NCI-H2107 treated with DMSO at 0.1 percent for 48 hours (cell line): Measurements from ENCODE around the gene CELSR2.

Source experiments
- DNase-seq: peaks from one replicate; lab custom pipeline; 2025; ENCODE audit not compliant: unreplicated experiment; lab: John Stamatoyannopoulos, UW

The CELSR2 gene

DNA sequence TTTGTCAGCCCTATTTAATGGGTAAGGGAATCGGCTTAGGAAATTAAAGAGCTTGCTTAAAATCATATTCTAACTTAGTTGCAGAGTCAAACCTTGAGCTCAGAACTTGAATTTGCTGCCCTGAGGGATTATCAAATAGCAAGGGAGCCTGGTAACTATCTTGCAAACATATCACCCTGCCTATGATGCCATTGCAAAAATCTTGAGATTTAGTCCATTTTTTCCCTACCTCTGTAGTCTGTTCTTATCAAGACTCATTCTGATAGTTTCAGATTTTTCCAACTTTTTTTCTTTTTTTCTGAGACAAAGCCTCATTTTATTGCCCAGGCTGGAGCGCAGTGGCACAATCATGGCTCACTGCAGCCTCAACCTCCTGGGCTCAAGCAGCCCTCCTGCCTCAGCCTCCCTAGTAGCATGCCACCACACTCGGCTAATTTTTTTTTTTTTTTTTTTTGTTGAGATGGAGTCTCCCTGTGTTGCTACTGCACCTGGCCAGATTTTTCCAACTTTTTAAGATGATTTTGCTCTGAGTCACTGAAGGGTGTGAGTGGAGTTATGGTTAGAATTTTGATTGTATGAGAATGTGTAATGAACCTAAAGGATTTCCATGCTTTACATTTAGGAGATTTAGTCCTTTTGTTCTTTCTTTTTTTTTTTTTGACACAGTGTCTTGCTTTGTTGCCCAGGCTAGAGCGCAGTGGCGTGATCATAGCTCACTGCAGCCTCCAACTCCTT is 23.5 kb upstream of the CELSR2 start:
- DNase-seq, result no peak

DNA sequence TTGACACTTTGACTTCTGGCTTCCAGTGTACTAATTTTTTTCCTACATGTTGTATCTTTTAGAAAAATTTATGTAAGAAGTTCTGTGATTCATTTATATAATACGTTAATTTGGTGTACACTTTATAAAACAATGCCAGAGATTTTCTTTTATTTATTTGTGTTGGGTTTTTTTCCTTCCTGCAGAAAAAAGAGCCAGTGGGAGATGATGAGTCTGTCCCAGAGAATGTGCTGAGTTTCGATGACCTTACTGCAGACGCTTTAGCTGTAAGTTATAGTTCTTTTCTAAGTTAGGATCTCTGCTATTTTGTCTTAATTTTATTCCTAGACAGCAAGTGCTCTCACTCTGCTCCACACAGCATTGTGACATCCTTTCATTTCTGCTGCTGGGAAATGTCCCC is 21.2 kb upstream of the CELSR2 start:
- no peak for DNase-seq

- DNase-seq, result peak; percentile 90
These were observed 19.7 kb upstream of the CELSR2 start for GRCh38 chr1:109229531-109230127.

- no peak for DNase-seq
These were observed 18.3 kb upstream of the CELSR2 start for GRCh38 chr1:109231066-109231465.

- DNase-seq, result no peak
These were observed 14.2 kb upstream of the CELSR2 start for GRCh38 chr1:109235137-109235536.

DNA sequence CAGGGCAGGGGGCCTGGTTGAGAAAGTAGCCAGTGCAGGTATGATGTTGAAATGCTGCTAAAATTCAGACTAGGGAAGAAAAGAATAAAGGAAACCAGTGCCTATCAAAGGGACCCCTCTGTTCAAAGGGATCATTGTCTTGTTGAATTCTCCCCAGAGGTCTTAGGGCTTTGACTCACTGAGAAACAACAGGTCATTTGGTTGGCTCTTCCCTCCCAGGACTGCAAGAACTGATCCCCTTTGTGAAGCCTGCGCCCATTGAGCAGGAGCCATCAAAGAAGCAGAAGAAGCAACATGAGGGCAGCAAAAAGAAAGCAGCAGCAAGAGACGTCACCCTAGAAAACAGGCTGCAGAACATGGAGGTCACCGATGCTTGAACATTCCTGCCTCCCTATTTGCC is 11.8 kb upstream of the CELSR2 start:
- no peak for DNase-seq

- no peak for DNase-seq
These were observed 11.0 kb upstream of the CELSR2 start for GRCh38 chr1:109238382-109238781.

GRCh38 chr1:109239047-109239408 is 10.3 kb upstream of the CELSR2 start:
- DNase-seq, result no peak

DNA sequence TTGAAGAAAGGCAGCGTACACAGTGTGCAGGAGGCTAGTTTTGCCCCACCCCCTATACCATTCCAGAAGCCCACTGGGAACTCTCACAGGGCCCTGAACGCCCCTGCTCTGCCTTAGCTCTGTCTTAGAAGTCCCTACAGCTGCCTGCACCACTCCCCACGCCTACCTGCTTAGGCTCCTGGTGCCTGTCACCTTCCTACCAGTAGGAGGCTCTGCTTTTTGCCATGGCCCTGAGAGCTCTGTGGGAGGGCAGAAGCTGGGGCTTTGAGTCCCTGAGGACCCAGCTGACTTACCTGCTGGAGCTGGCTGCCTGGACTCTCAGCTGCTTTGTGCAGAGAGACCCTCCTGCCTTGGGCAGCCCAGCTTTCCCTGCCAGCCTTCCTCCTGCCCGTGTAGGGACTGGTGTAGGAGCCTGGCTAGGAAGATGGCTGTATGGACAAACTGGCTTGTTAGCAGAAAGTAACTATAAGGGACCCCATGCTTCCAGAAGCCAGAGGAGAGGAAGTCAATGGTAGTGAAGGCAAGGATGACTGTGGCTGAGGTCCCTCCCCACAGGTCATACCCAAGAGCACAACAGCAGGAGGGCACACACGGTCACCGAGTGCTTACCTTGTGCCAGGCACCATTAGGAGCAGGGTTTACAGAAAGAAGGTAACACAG is 9.8 kb upstream of the CELSR2 start:
- peak; percentile 40 for DNase-seq

GRCh38 chr1:109240158-109241152 is 8.9 kb upstream of the CELSR2 start:
- peak; percentile 24 for DNase-seq

DNA sequence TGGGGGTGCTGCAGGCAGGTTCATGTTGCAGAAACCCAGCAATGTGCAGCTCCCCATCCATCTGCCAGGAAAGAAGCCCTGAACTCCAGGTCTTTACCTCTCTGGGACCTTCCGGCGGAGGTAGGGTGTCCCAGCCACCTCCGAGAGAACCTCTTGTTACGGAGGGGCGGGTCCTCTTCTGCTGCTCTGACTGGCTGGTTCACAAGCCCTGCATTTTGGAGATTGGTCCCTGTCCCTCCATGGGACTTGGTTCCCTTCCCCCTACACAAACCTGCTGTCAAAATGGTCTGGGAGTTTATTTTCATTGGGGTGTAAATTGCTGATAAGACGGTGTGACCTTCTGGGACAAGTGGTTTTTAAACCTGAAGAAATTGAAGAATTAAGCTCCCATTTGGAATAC is 8.0 kb upstream of the CELSR2 start:
- no peak for DNase-seq

GRCh38 chr1:109241841-109242345 is 7.4 kb upstream of the CELSR2 start:
- no peak for DNase-seq

DNA sequence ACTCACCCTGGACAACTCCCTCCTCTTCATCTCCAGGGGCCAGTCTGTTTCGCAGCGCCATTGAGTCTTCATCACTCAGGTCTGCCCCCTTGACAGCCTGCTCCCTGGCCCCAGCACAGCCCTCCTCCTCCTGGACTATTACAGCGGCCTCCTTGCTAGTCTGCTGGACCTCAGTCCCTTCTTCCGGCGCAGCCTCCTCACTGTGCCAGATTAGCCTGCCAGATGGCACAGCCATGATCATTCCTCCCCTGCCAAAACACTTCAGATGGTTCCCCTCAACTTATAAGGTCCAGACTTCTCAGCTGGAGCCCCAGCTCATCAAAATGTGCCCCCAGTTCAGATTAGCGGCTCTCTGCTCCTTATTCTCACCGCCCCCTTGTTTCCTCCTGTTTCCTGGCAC is 7.0 kb upstream of the CELSR2 start:
- DNase-seq, result no peak

DNA sequence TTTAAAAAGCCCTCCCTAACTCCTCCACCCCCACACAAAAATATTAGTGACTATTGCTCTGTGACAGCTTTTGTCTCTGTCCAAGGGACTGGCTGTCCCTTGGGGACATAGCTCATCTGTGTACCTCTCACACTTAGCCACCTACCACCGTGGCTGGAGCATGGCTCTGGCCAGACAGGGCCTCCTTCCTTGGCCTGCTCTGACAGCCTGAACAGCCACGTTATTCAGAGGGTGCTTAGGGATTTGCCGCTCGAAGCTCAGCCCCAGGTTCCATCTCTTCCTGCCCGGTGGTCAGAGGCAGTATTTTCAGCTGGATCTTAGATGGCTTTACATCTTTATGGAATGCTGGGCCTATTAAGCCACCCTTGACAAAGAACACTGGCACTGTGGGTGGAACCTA is 6.1 kb upstream of the CELSR2 start:
- no peak for DNase-seq

DNA sequence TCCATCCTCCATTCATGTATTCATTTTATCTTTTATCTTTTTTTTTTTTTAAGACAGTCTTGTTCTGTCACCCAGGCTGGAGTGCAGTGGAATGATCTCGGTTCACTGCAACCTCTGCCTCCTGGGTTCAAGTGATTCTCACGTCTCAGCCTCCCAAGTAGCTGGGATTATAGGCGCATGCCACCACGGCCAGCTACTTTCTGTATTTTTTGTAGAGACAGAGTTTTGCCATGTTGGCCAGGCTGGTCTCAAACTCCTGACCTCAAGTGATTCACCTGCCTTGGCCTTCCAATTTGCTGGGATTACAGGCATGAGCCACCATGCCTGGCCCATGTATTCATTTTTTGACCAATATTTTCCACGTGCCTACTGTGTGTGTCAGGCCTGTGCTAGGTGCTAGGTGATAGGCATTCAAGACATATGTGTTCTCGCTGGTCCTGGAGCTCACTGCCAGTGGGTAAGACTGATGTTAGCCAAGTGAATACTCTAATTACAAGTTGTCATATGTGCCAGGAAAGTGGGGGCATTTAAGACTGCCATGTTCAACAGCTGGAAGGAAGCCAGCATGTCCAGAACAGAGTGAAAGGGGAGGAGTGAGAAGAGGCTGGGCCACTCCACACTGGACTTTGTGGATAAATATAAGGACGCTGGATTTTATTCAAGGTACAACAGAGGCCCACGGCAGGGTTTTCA is 5.3 kb upstream of the CELSR2 start:
- DNase-seq, result no peak

GRCh38 chr1:109246141-109246551 is 3.2 kb upstream of the CELSR2 start:
- DNase-seq, result no peak

DNA sequence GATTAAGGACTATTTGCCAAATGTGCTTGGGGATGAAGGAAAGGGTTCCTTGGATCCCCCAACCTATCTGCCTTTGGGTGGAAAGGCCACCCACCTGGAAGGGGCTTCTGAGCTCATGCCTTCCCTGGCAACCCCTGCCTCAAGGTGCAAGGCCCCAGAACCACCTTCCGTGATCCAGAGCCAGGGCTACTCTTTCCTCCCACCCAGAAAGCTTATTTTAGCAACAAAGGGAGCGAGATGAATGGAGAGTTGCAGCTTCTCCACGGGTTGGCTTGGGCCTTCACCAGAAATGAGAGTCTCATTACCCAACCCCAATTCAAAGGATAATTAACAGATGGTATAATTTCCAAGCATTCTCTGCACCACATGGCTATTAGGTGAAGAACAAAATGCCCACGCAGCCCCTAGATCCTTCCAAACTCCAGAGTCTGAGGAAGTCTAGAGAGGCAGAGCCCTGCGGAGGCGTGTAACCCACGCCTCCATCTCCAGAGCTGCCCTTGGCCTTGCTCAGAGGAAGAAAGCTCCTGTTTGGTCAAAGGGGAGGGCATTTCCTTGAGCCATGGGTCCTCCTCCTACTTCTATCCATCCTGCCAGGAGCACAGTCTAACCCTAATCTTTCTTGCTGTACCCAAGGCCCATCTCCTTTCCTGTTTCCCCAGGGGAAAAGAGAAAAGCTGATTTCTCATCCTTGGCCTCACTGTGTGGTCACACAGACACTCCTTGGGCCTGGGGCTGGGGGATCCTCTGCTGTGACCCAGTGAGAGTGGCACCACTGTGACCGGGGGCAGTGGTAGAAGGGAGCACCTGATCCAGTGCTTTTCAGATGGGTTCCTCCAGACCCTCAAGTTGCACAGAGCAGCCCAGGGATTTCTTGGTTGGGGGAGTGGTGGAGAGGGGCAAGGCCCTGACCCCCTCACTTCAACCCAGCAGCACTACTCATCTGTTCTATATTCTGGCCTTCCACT is 1.7 kb upstream of the CELSR2 start:
- DNase-seq, result no peak

- DNase-seq, result no peak
These were observed 919 bp upstream of the CELSR2 start for GRCh38 chr1:109248444-109248796.

- no peak for DNase-seq
These were observed 489 bp downstream of the CELSR2 start for GRCh38 chr1:109249654-109250401.
